Stimulated activated CD8-positive, alpha-beta memory T cell treated with anti-CD3 and anti-CD28 coated beads, Interleukin-4, amount 100 ng/mL, for 48 hours (primary cell): Measurements from ENCODE around the gene PPM1B.
A peak's percentile ranks its signal among the peaks of the same experiment; 100 is the strongest.
"Not testable (repeated sequence)": the region's sequence is repeated elsewhere in the genome, so short reads cannot be mapped to it uniquely, and the experiment has no call there.

ENCODE experiments used
- DNase-seq: peaks from one replicate; pipeline ENCODE4 v3.0.0-alpha.2; 2020

The PPM1B gene

DNA sequence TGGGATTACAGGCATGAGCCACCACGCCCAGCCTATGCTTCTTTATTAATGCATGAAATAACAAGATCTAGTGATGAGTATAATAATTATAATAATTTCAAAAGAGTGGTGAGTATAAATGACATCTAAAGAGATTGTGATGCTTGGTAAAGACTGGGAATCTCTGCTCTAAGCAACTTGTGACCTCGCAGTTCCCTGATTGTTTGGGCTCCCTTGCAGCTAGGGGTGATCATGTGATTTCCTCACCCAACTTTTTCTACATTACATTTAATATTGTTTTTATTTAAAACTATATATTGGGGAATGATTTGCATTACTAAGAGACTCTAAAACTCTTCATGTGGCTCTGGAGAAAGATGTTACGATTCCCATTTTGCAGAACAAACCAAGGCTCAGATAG, 4.1 kb upstream of the PPM1B start:
- no peak for DNase-seq

DNA sequence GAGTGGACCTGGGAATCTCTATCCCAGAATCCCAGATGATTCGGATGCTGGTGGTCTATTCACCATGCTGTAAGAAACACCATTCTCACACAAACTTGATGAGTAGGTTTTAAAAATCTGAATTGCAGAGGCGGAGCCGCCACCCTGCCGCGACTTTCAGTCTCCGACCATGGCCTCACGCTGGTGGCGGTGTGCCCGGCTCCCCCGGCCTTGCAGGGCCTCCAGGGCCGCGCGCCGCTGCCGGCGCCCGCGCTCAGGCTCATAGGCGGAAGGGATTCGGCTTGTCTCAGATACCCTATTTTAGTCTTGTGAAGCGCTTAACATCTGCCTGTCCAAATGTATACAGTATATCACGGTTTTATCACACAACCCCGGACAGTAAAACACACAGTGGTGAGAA, 2.6 kb upstream of the PPM1B start:
- no peak for DNase-seq

- no peak for DNase-seq
These were observed 1.3 kb upstream of the PPM1B start for GRCh38 chr2:44167311-44167907.

- peak; percentile 96 for DNase-seq
These were observed 581 bp upstream of the PPM1B start for GRCh38 chr2:44167908-44168680.

DNA sequence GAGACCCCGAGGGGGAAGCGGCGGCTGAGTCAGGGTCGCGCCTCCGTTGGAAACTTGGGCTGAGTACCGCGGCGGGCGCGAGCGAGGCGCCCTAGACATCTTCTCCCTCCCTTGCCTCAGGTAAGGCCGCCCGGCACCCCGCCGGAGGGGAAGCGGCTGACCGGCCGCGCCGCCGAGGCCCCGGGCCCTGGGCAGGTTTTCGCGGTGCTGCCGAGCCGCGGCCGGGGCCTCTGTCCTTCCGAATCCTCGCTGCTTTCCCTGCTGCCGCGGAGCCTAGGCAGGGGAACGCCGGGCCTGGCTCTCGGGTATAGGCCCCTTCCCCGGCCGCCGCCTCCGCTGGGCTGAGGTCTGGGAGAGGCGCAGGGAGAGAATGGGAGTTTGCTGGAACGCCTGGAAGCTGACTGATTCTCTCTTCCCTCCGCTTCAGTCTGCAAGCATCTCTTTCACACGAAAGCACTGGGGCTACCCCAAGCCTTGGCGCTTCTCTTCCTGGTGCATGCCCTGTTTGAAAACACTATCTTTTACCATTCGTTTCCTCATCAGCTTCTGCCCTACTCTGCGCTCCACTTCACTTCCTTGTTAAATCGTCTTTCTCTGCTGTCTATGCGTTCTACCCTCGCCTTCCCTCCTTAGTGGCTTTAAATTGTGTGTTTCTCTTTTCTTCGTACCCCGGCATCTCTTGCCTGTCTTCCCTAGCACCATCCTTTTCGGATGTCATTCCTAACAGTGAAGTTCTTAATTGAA, 652 bp downstream of the PPM1B start:
- no peak for DNase-seq

DNA sequence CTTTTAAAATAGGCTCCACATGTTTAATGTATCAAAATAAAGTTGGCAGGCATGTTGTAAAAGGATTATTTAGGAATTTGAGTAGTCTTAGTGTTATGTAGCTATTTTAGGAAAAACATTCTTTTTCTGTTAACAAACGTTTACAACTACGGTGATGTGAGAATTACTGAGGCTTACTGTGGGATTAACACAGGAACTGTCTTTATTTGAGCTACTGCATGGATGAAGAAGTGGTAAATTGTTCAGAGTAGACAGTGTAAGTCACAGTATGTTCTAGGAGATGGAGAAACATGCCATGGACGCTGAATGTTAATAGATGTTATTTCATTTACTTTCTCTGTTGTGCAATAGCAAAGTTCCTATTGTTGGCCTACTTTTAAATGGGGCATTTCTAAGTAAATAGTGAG, 1.6 kb downstream of the PPM1B start:
- no peak for DNase-seq

DNA sequence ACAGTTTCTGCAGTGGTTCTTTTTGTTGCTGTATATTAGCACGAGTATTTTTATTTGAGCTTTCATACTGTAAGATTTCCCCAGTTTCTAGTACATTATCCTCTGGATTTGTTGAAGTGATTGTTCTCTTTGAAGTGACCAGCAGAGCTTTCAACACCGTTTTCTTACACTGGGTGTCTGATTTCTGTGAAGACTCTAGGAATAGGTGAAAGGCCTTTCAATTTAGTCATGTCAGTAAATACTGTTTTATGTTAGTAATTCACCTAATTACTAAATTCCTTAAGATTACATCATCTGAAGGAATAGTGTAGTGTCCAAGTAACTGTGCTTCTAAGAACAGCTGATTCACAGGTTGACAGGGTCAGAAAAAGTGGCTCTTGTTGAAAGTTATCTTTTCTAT, 2.3 kb downstream of the PPM1B start:
- DNase-seq = no peak

DNA sequence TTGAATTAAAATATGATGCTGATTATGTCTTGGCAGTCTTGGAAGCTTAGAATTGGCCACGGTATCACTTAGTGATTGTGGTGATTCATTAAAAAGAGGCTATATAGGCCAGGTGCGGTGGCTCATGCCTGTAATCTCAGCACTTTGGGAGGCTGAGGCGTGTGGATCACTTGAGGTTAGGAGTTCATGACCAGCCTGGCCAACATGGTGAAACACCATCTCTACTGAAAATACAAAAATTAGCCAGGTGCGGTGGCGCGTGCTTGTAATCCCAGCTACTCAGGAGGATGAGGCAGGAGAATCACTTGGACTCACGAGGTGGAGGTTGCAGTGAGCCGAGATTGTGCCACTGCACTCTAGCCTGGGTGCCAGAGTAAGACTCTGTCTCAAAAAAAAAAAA, 2.8 kb downstream of the PPM1B start:
- DNase-seq = not testable (repeated sequence)

DNA sequence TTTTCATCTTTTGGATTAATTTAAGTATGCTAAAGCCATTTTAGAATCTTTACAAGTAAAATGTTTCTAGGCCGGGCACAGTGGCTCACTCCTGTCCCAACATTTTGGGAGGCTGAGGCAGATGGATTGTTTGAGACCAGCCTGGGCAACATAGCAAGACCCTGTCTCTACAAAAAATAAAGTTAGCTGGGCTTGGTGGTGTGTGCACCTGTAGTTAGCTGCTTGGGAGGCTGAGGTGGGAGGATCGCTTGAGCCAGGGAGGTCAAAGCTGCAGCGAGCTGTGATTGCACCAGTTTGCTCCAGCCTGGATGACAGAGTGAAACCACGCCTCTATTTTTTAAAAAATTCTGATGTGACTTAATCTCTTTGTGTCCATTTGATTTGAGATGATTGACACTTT, 3.9 kb downstream of the PPM1B start:
- no peak for DNase-seq

GRCh38 chr2:44178950-44179349, 10.3 kb downstream of the PPM1B start:
- DNase-seq = no peak

DNA sequence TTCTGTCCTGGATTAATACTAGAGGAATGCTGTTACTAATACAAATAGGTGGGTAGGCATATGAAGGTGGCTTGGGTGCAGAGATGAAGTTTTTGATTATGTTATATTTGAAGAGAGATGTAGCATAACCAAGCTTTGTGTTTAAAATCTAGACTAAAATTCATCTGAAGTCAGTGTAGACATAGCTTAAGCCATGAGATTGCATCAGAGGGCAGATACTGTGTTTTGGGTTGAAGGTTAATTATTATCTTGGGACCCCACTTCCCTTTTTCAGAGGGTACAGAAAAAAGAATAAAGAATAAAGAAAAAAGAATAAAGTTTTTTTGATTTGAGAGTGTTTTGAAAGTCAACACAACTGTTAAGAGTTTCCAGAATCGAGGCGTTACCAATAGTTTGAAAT, 13.0 kb downstream of the PPM1B start:
- no peak for DNase-seq

DNA sequence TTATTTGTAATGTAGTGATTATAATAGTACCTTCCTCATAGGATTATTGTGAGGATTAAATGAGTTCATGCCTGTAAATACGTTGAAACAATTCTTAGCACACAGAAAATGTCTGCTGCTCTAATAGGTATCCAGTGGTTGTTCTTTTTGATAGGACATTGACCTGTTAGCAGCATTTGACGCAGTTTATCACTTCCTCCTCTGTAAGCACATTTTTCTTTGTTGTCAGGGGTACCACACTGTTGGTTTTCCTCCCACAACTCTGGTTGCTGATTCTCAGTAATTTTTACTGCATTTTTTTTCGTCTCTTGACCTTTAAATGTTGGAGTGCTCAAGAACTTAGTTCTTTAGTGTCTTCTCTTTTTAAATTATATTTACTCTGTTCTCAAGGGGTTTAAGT, 15.4 kb downstream of the PPM1B start:
- DNase-seq = no peak

DNA sequence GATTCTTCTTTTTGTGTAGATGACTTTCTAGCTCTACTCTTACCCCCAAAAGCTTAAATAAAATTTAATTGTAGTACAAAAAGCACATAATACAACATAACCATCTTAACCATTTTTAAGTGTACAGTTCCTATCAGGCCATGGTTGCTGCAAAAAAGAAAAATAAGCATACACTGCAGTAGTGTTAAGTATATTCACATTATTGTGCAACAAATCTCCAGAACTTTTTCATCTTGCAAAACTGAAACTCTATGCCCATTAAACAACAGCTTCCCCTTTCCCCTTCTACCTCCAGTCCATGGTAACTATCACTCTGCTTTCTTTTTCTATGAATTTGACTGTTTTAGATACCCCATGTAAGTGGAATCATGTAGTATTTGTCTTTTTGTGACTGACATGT, 18.1 kb downstream of the PPM1B start:
- no peak for DNase-seq

- no peak for DNase-seq
These were observed 18.6 kb downstream of the PPM1B start for GRCh38 chr2:44187251-44187650.

DNA sequence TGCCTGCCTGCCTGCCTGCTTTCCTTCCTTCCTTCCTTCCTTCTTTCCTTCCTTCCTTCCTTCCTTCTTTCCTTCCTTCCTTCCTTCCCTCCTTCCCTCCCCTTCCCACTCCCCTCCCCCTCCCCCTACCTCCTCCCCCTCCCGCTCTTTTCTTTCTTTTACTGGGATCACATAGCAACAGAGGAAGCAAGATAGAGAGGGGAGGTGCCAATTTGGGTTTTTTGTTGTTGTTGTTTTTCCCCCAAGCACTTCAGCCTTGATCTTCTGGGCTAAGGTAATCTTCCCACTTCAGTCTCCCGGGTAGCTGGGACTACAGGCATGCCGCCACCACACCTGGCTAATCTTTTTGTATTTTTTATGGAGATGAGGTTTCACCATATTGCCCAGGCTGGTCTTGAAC, 20.0 kb downstream of the PPM1B start:
- DNase-seq = no peak

DNA sequence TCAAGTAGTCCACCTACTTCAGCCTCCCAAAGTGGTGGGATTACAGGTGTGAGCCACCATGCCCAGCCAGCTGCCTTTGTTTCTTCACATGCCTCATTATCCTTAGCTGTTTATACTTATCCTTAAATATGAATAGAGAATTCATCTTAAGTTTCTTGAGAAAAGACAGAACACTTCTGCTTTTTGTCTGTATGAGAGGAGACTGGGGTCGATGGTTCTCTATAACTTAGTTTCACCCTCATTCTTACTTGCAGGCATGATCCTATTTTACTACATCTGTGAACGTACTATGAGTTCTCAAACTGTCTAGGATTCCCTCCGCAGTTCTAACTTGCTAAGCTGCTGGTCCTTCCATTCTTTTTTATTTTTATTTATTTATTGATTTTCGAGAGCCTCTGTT, 20.4 kb downstream of the PPM1B start:
- DNase-seq = no peak

- DNase-seq = no peak
These were observed 21.9 kb downstream of the PPM1B start for GRCh38 chr2:44190526-44190925.

DNA sequence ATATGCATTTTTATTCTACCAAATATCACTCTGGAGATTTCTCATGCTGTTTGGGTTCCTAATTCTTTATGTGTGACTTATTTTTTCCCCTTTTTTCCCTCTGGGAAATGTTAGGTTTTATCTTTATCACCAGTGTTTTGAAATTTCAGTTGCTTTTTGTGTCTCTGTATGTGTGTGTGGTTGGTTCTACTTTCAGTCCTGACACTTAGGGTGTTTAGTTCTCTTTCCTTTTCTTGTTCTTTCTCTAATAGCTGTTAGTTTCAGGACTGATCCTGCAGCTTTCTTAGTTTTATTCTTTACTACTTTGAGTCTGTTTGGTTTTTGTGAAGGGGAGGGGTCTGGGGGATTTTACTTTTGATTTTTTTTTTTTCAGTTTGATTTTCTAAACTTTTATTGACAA, 23.1 kb downstream of the PPM1B start:
- DNase-seq = no peak

GRCh38 chr2:44192646-44193045, 24.0 kb downstream of the PPM1B start:
- DNase-seq = no peak

DNA sequence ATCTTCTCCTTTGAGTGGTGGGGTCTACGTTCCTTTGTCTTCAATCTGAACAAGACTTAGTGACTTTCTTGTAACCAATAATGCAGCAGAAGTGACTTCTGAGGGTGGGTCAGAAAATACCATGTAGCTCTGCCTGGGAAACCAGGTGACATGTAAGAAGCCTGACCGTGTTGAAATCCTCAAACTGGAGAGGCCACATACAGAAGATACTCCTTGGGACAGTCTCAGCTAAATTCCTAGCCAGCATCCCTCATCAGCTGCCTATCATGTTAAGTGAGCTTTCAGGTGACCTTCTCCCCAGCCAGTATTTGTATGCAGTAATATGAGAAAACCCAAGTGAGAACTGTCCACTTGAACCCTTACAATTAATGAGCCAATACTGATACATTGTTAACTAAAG, 27.0 kb downstream of the PPM1B start:
- DNase-seq = no peak

GRCh38 chr2:44197816-44198215, 29.1 kb downstream of the PPM1B start:
- DNase-seq = no peak

GRCh38 chr2:44200011-44200410, 31.3 kb downstream of the PPM1B start:
- no peak for DNase-seq

DNA sequence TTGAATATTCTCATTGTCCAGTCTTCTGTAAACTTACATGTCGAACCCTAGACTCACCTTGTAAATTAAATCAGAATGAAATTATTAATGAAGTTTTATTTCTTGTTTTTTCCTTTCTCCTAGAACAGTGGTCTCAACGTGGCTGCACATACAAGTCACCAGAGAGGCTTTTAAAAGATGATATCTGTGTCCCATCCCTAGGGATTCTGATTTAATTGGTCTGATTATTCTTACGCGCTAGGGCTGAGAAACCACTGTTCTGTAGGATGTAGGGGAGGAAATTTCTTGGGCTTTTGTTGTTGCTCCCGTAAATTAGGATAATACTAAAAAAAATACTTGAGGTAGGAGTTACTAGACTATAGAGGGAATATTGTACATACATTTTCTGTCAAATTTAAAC, 32.1 kb downstream of the PPM1B start:
- DNase-seq = no peak

DNA sequence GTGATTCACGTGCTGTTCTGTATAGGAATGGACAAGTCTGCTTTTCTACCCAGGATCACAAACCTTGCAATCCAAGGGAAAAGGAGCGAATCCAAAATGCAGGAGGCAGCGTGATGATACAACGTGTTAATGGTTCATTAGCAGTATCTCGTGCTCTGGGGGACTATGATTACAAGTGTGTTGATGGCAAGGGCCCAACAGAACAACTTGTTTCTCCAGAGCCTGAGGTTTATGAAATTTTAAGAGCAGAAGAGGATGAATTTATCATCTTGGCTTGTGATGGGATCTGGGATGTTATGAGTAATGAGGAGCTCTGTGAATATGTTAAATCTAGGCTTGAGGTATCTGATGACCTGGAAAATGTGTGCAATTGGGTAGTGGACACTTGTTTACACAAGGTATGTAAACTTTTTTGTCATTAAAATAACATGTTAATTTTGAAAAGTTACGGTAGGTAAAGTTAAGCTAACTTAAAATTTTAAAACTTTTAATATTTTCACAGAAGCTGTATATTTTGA, 33.0 kb downstream of the PPM1B start:
- no peak for DNase-seq
